SK-N-SH (cell line): ENCODE data around the gene ABR. TPM values are rescaled to one million over a fixed set of nuclear protein-coding genes. Genes with fewer than 3 reads are reported as not detected.
A peak's percentile ranks its signal among the peaks of the same experiment; 100 is the strongest.

Experiments
- CTCF ChIA-PET: fragments of 300-600, 350-600 bp; formaldehyde crosslinking; extraction: SDS; loops from one replicate; lab custom pipeline; 2021; lab: Yijun Ruan, JAX
- POLR2A ChIA-PET: fragments of 350-600 bp; sonication (Branson Sonifier 250); formaldehyde crosslinking; extraction: SDS; loops from one replicate; lab custom pipeline; 2020; ENCODE audit warnings: antibody characterized with exemption, inconsistent platforms; lab: Yijun Ruan, JAX
- DNase-seq: peaks from one replicate; pipeline ENCODE4 v3.0.0; 2012
- H2AFZ ChIP-seq: fragments of 200-600 bp; sonication (generic); 2 replicates; pipeline ENCODE4 v1.8.1; 2016; ENCODE audit warnings: antibody characterized with exemption, mild to moderate bottlenecking, low read depth
- H3F3A ChIP-seq: fragments of 200-600 bp; sonication (generic); replicated peaks from 2 replicates; pipeline ENCODE3; 2016; ENCODE audit warnings: antibody characterized with exemption, mild to moderate bottlenecking; ENCODE audit not compliant: insufficient read depth
- H3K27ac ChIP-seq, 2 experiments: fragments of 200-500 bp in 1 of 2; fragments of 200-600 bp in 1 of 2; sonication (Bioruptor generic) in 1 of 2; sonication (generic), shearing (Covaris generic) in 1 of 2; 2 replicates each; pipeline versions ENCODE4 v1.5.1 to v1.6.1; 2014 to 2016; ENCODE audit warnings: low read depth in 2 of 2, inconsistent platforms in 1 of 2, low read length in 1 of 2, mild to moderate bottlenecking in 1 of 2, mixed read lengths in 1 of 2
- H3K27me3 ChIP-seq: fragments of 200-600 bp; sonication (generic), shearing (Covaris generic); 2 replicates; pipeline ENCODE4 v1.6.1; 2016; ENCODE audit warnings: mixed run types; ENCODE audit not compliant: insufficient read depth
- H3K36me3 ChIP-seq, 2 experiments: fragments of 200-500 bp in 1 of 2; fragments of 200-600 bp in 1 of 2; sonication (Bioruptor generic) in 1 of 2; sonication (generic) in 1 of 2; replicated peaks in 1 of 2; 2 replicates each; pipeline versions ENCODE3 to v1.5.1; 2014 to 2016; ENCODE audit warnings: low read length in 1 of 2, mild to moderate bottlenecking in 1 of 2; ENCODE audit not compliant: insufficient read depth in 2 of 2, control insufficient read depth in 1 of 2
- H3K4me1 ChIP-seq, 2 experiments: fragments of 200-500 bp in 1 of 2; fragments of 200-600 bp in 1 of 2; sonication (Bioruptor generic) in 1 of 2; sonication (generic), shearing (Covaris generic) in 1 of 2; 2 replicates each; pipeline versions ENCODE4 v1.5.1 to v1.6.1; 2014 to 2016; ENCODE audit warnings: low read depth in 1 of 2, low read length in 1 of 2, mixed run types in 1 of 2; ENCODE audit not compliant: insufficient read depth in 2 of 2, control insufficient read depth in 1 of 2
- H3K4me2 ChIP-seq: fragments of 200-600 bp; sonication (generic), shearing (Covaris generic); 2 replicates; pipeline ENCODE4 v1.6.1; 2017; ENCODE audit warnings: mixed run types
- H3K4me3 ChIP-seq, 2 experiments: fragments of 200-500 bp in 1 of 2; fragments of 200-600 bp in 1 of 2; sonication (Bioruptor generic) in 1 of 2; sonication (generic), shearing (Covaris generic) in 1 of 2; 2 replicates each; pipeline versions ENCODE4 v1.5.1 to v1.8.1; 2014 to 2016; ENCODE audit warnings: low read depth in 2 of 2, inconsistent platforms in 1 of 2, low read length in 1 of 2, mild to moderate bottlenecking in 1 of 2, mixed read lengths in 1 of 2, moderate library complexity in 1 of 2
- H3K79me2 ChIP-seq: fragments of 200-600 bp; sonication (generic); 2 replicates; pipeline ENCODE4 v1.8.1; 2017; ENCODE audit warnings: mild to moderate bottlenecking; ENCODE audit not compliant: insufficient read depth
- H3K9ac ChIP-seq: fragments of 200-600 bp; sonication (generic); 2 replicates; pipeline ENCODE4 v1.6.1; 2017; ENCODE audit warnings: mixed run types
- H3K9me2 ChIP-seq: fragments of 200-600 bp; sonication (generic); 2 replicates; pipeline ENCODE4 v1.6.1; 2017; ENCODE audit warnings: mixed run types
- H3K9me3 ChIP-seq: fragments of 200-600 bp; sonication (generic); 2 replicates; pipeline ENCODE4 v1.6.1; 2017; ENCODE audit warnings: mixed run types, mild to moderate bottlenecking, moderate library complexity
- H4K20me1 ChIP-seq: fragments of 200-600 bp; sonication (generic); 2 replicates; pipeline ENCODE4 v1.6.1; 2017; ENCODE audit warnings: mild to moderate bottlenecking, mixed run types; ENCODE audit not compliant: insufficient read depth
- FOSL2 ChIP-seq: IDR thresholded peaks from 2 replicates; pipeline ENCODE4 v1.4.0; 2012; ENCODE audit warnings: low read depth, mild to moderate bottlenecking, moderate library complexity, borderline replicate concordance
- FOXJ3 ChIP-seq: sonication (generic); formaldehyde crosslinking; IDR thresholded peaks from 2 replicates; pipeline ENCODE4 v1.5.1; 2020; ENCODE audit warnings: mild to moderate bottlenecking, missing genetic modification reagents
- GABPA ChIP-seq: IDR thresholded peaks from 2 replicates; pipeline ENCODE4 v1.4.0; 2012; ENCODE audit warnings: low read depth, mild to moderate bottlenecking
- NFIC ChIP-seq: IDR thresholded peaks from 2 replicates; pipeline ENCODE4 v1.4.0; 2012; ENCODE audit warnings: borderline replicate concordance
- SIN3A ChIP-seq: IDR thresholded peaks from 2 replicates; pipeline ENCODE4 v1.6.1; 2012; ENCODE audit warnings: low read depth, mild to moderate bottlenecking, low read length, moderate library complexity, borderline replicate concordance
- SMC3 ChIP-seq: IDR thresholded peaks from 2 replicates; pipeline ENCODE4 v1.6.1; 2012; ENCODE audit warnings: low read depth, low read length, improper control_type of control experiment
- TAF1 ChIP-seq: IDR thresholded peaks from 2 replicates; pipeline ENCODE4 v1.6.1; 2012; ENCODE audit warnings: low read depth, mild to moderate bottlenecking, low read length, moderate library complexity, borderline replicate concordance
- TCF12 ChIP-seq: IDR thresholded peaks from 2 replicates; pipeline ENCODE4 v1.4.0; 2012
- TEAD4 ChIP-seq: IDR thresholded peaks from 2 replicates; pipeline ENCODE4 v1.4.0; 2012; ENCODE audit warnings: mild to moderate bottlenecking, borderline replicate concordance; ENCODE audit not compliant: insufficient read depth
- YY1 ChIP-seq: IDR thresholded peaks from 2 replicates; pipeline ENCODE4 v1.4.0; 2012; ENCODE audit warnings: low read depth, mild to moderate bottlenecking
- WGBS: methylation state at CpG from one replicate; pipeline ENCODE4 v1.1.6; 2017; ENCODE audit warnings: low lambda C conversion rate; 5-methylcytosine and 5-hydroxymethylcytosine counted together
- polyA plus RNA-seq, 3 experiments: library from polyadenylated mRNA; depleted of rRNA; stranded (reverse); fragments of >200 nt; gene quantifications; 2 replicates each; pipeline ENCODE4 v1.2.3, GENCODE V29; 2012
- TF ChIP-seq, protein P1 (sequence below): IDR thresholded peaks from 2 replicates; pipeline ENCODE4 v1.4.0; 2012; ENCODE audit warnings: low read depth

ABR gene
- polyA plus RNA-seq, 1 of the 3 experiments (the other 2 are of a cell fraction): 117 TPM

GRCh38 chr17:1006054-1006453 is 173.7 kb downstream of the ABR start:
- 92% methylated on average over 11 of the region's 16 CpGs for WGBS
- H2AFZ ChIP-seq: no peak overlapping the region
- ChIA-PET CTCF (interaction anchor here (4.5 kb wide), 1 partner anchor 50 kb away, joined by 30 read pairs; no protein-coding TSS in a partner anchor), POLR2A (no interaction called here)
- DNase-seq: peak; percentile 23
- H3K4me2 ChIP-seq: peak overlapping the region; percentile 30; the same call in 1 of the 2 replicates
- peaks cover 30 to 66% of the 10 kb centered on the region in 2 experiments for H3K36me3 ChIP-seq
- TF ChIP-seq FOXJ3 (CRISPR knock-in tag) (no peak), GABPA (no peak), FOSL2 (no peak), TAF1 (no peak), SIN3A (no peak), SMC3 (no peak)
- H3F3A ChIP-seq: peaks cover 37% of the 10 kb centered on the region
- no peak overlapping the region for H3K9ac ChIP-seq
- peak overlapping the region in 1 of 2 experiments; percentile 24; a peak in 2 of 4 replicates for H3K27ac ChIP-seq
- H3K9me2 ChIP-seq: no peaks in the 10 kb centered on the region
- no peak overlapping the region for H3K4me3 ChIP-seq
- H3K27me3 ChIP-seq: no peaks in the 10 kb centered on the region
- H3K4me1 ChIP-seq: peaks cover 12 to 40% of the 10 kb centered on the region in 2 experiments; a peak in 3 of 4 replicates
- peaks cover 52% of the 10 kb centered on the region for H4K20me1 ChIP-seq
- H3K9me3 ChIP-seq: no peaks in the 10 kb centered on the region
- no peaks in the 10 kb centered on the region for H3K79me2 ChIP-seq

GRCh38 chr17:1005361-1005946 is 174.3 kb downstream of the ABR start:
- Histone ChIP-seq H3K4me1 (peaks cover 12 to 43% of the 10 kb centered on the region in 2 experiments; a peak in 3 of 4 replicates), H3K4me2 (peak overlapping the region; percentile 30; the same call in 1 of the 2 replicates), H3K9me2 (no peaks in the 10 kb centered on the region), H3K79me2 (no peaks in the 10 kb centered on the region), H3K9ac (no peak overlapping the region), H3K9me3 (no peaks in the 10 kb centered on the region), H3F3A (peaks cover 41% of the 10 kb centered on the region), H4K20me1 (peaks cover 58% of the 10 kb centered on the region), H2AFZ (no peak overlapping the region), H3K27me3 (no peaks in the 10 kb centered on the region), H3K27ac (peak overlapping the region in 1 of 2 experiments; percentile 24; a peak in 2 of 4 replicates), H3K4me3 (no peak overlapping the region), H3K36me3 (peaks cover 36 to 69% of the 10 kb centered on the region in 2 experiments)
- CTCF ChIA-PET: interaction anchor here (1.0 to 4.5 kb wide), 3 partner anchors 9 to 53 kb away, joined by 4 to 30 read pairs (median 7); partner anchors contain the start of gene TIMM22
- WGBS: 79% methylated on average over 21 of the region's 23 CpGs
- peak; percentile 44 for DNase-seq
- POLR2A ChIA-PET: no interaction called here
- peak; percentile 32; the same call in 1 of the 2 replicates for TF ChIP-seq TCF12
- no peak for TF ChIP-seq TEAD4
- TF ChIP-seq, protein P1, sequence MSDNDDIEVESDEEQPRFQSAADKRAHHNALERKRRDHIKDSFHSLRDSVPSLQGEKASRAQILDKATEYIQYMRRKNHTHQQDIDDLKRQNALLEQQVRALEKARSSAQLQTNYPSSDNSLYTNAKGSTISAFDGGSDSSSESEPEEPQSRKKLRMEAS: 0 out of 2 replicates have a peak, but pooled peaks have one; percentile 38
- no peak for TF ChIP-seq YY1
- TF ChIP-seq NFIC: peak; percentile 84
